HCT116 (cell line): ENCODE measurements around the gene DYNLT3. TPM values are rescaled to one million over a fixed set of nuclear protein-coding genes. Genes with fewer than 3 reads are reported as not detected.

Experiments
- ATAC-seq: fragments of 200-7000 bp; cut with Tn5 transposase; 2 replicates; pipeline ENCODE4 v1.9.1; 2020; ENCODE audit warnings: mild to moderate bottlenecking, moderate library complexity
- BruUV-seq: library from RNA; stranded (reverse); fragments of 400-500 nt; replicated peaks from 2 replicates; lab custom pipeline; 2021; lab: Mats Ljungman, UMichigan
- CTCF ChIA-PET: fragments of 300-600 bp; sonication (Branson Sonifier 250); formaldehyde crosslinking; loops from one replicate; lab custom pipeline; 2021; ENCODE audit warnings: antibody characterized with exemption; lab: Charles Lee
- POLR2A ChIA-PET: fragments of 300-600, 350-600 bp; sonication (Branson Sonifier 250); formaldehyde crosslinking; loops from one replicate; lab custom pipeline; 2021; ENCODE audit warnings: antibody characterized with exemption; lab: Charles Lee
- RAD21 ChIA-PET, 2 experiments: fragments of 300-600 bp; sonication (Branson Sonifier 250); formaldehyde crosslinking; loops; one replicate each; lab custom pipeline; 2023; ENCODE audit warnings: low total read pairs in 2 of 2; ENCODE audit not compliant: uncharacterized antibody in 2 of 2, unreplicated experiment in 2 of 2, low non-redundant PET in 1 of 2; lab: Charles Lee
- DNase-seq: peaks from one replicate; pipeline ENCODE4 v3.0.0-alpha.2; 2010; ENCODE audit warnings: low read depth, low spot score
- H2AFZ ChIP-seq: fragments of 200-600 bp; shearing (Covaris generic), sonication (generic); 2 replicates; pipeline ENCODE4 v1.6.1; 2017; ENCODE audit warnings: low read depth, mixed run types, mixed read lengths, antibody characterized with exemption, low read length; ENCODE audit not compliant: poor library complexity, severe bottlenecking
- H3K27ac ChIP-seq: 2 replicates; pipeline ENCODE4 v1.5.1; 2012; ENCODE audit warnings: low read depth, low read length
- H3K27me3 ChIP-seq: fragments of 200-600 bp; sonication (generic); 2 replicates; pipeline ENCODE4 v1.6.1; 2016; ENCODE audit warnings: mixed run types, low read length, mixed read lengths; ENCODE audit not compliant: insufficient read depth
- H3K36me3 ChIP-seq, 2 experiments: fragments of 200-500 bp in 1 of 2; fragments of 200-600 bp in 1 of 2; sonication (Bioruptor generic) in 1 of 2; sonication (generic) in 1 of 2; 2 replicates each; pipeline versions ENCODE4 v1.5.1 to v1.6.1; 2014 to 2016; ENCODE audit warnings: low read length in 2 of 2, inconsistent platforms in 1 of 2, mixed read lengths in 1 of 2, mixed run types in 1 of 2; ENCODE audit not compliant: insufficient read depth in 2 of 2, control insufficient read depth in 1 of 2
- H3K4me1 ChIP-seq, 2 experiments: fragments of 200-600 bp in 1 of 2; sonication (generic) in 1 of 2; 2 replicates each; pipeline versions ENCODE4 v1.5.1 to v1.6.1; 2012 to 2017; ENCODE audit warnings: low read length in 2 of 2, inconsistent platforms in 1 of 2, mild to moderate bottlenecking in 1 of 2, mixed read lengths in 1 of 2, mixed run types in 1 of 2, moderate library complexity in 1 of 2; ENCODE audit not compliant: insufficient read depth in 2 of 2, control insufficient read depth in 1 of 2
- H3K4me2 ChIP-seq: fragments of 200-600 bp; sonication (generic); 2 replicates; pipeline ENCODE4 v1.6.1; 2017; ENCODE audit warnings: mixed run types, low read length, mixed read lengths
- H3K4me3 ChIP-seq, 2 experiments: fragments of 200-600 bp in 1 of 2; sonication (generic) in 1 of 2; replicated peaks in 1 of 2; 2 replicates each; pipeline ENCODE4 v1.5.1; 2011 to 2016; ENCODE audit warnings: low read length in 2 of 2, control low read depth in 1 of 2, low read depth in 1 of 2, mild to moderate bottlenecking in 1 of 2, mixed read lengths in 1 of 2, mixed run types in 1 of 2
- H3K79me2 ChIP-seq: fragments of 200-600 bp; sonication (generic); 2 replicates; pipeline ENCODE4 v1.6.1; 2017; ENCODE audit warnings: mild to moderate bottlenecking, mixed run types, low read length, moderate library complexity, mixed read lengths; ENCODE audit not compliant: insufficient read depth
- H3K9ac ChIP-seq: fragments of 200-600 bp; sonication (generic); 2 replicates; pipeline ENCODE4 v1.6.1; 2016; ENCODE audit warnings: low read length, mixed read lengths
- H3K9me2 ChIP-seq: fragments of 200-600 bp; sonication (generic), shearing (Covaris generic); 2 replicates; pipeline ENCODE4 v1.6.1; 2017; ENCODE audit warnings: mixed run types, mild to moderate bottlenecking, moderate library complexity; ENCODE audit not compliant: insufficient read depth
- H3K9me3 ChIP-seq, 2 experiments: fragments of 200-500 bp in 1 of 2; fragments of 200-600 bp in 1 of 2; sonication (Bioruptor generic) in 1 of 2; sonication (generic) in 1 of 2; 2 replicates each; pipeline ENCODE4 v1.6.1; 2014 to 2017; ENCODE audit warnings: low read length in 2 of 2, mixed read lengths in 2 of 2, inconsistent platforms in 1 of 2, low read depth in 1 of 2, mild to moderate bottlenecking in 1 of 2, mixed run types in 1 of 2, moderate library complexity in 1 of 2; ENCODE audit not compliant: control insufficient read depth in 1 of 2, insufficient read depth in 1 of 2
- H4K20me1 ChIP-seq: fragments of 200-600 bp; sonication (generic), shearing (Covaris generic); 2 replicates; pipeline ENCODE4 v1.6.1; 2017; ENCODE audit warnings: mixed run types, mild to moderate bottlenecking, moderate library complexity; ENCODE audit not compliant: insufficient read depth
- ATF3 ChIP-seq: IDR thresholded peaks from 2 replicates; pipeline ENCODE4 v1.6.1; 2012
- CBX3 ChIP-seq: IDR thresholded peaks from 2 replicates; pipeline ENCODE4 v1.6.1; 2012; ENCODE audit warnings: low read depth
- CEBPB ChIP-seq: IDR thresholded peaks from 2 replicates; pipeline ENCODE4 v1.6.1; 2012; ENCODE audit warnings: low read depth
- EGR1 ChIP-seq: IDR thresholded peaks from 2 replicates; pipeline ENCODE4 v1.6.1; 2012; ENCODE audit warnings: low read depth
- ELF1 ChIP-seq: IDR thresholded peaks from 2 replicates; pipeline ENCODE4 v1.6.1; 2012; ENCODE audit warnings: low read depth, borderline replicate concordance
- EZH2 ChIP-seq: fragments of 200-600 bp; sonication (generic); IDR thresholded peaks from 2 replicates; pipeline ENCODE4 v1.6.1; 2017; ENCODE audit warnings: antibody characterized with exemption, mixed run types
- EZH2phosphoT487 ChIP-seq: fragments of 200-600 bp; IDR thresholded peaks from 2 replicates; pipeline ENCODE4 v1.6.1; 2018; ENCODE audit warnings: antibody characterized with exemption, borderline replicate concordance
- JUND ChIP-seq: IDR thresholded peaks from 2 replicates; pipeline ENCODE4 v1.6.1; 2012
- MAX ChIP-seq: IDR thresholded peaks from 2 replicates; pipeline ENCODE4 v1.6.1; 2012
- POLR2AphosphoS5 ChIP-seq: IDR thresholded peaks from 2 replicates; pipeline ENCODE4 v1.6.1; 2011; ENCODE audit warnings: mild to moderate bottlenecking, low read depth, low read length, moderate library complexity
- RAD21 ChIP-seq: IDR thresholded peaks from 2 replicates; pipeline ENCODE4 v1.6.1; 2012; ENCODE audit warnings: low read depth, mild to moderate bottlenecking
- REST ChIP-seq: IDR thresholded peaks from 2 replicates; pipeline ENCODE4 v1.6.1; 2012; ENCODE audit warnings: low read depth
- SIN3A ChIP-seq: IDR thresholded peaks from 2 replicates; pipeline ENCODE4 v1.6.1; 2012; ENCODE audit warnings: low read depth
- SP1 ChIP-seq: IDR thresholded peaks from 2 replicates; pipeline ENCODE4 v1.6.1; 2012; ENCODE audit warnings: low read depth
- SRF ChIP-seq: IDR thresholded peaks from 2 replicates; pipeline ENCODE4 v1.6.1; 2012; ENCODE audit warnings: low read depth
- TCF7L2 ChIP-seq: IDR thresholded peaks from 2 replicates; pipeline ENCODE4 v1.7.0; 2011; ENCODE audit warnings: borderline replicate concordance, inconsistent platforms; ENCODE audit not compliant: insufficient read depth, insufficient read length; ENCODE audit errors: extremely low read depth
- YY1 ChIP-seq: IDR thresholded peaks from 2 replicates; pipeline ENCODE4 v1.6.1; 2011; ENCODE audit warnings: low read length, low read depth, moderate library complexity, mild to moderate bottlenecking; ENCODE audit not compliant: insufficient replicate concordance; ENCODE audit errors: extremely low read depth
- ZBTB33 ChIP-seq: IDR thresholded peaks from 2 replicates; pipeline ENCODE4 v1.6.1; 2011; ENCODE audit warnings: mild to moderate bottlenecking, low read length, moderate library complexity; ENCODE audit not compliant: insufficient replicate concordance; ENCODE audit errors: extremely low read depth
- ZFX ChIP-seq: fragments of 450-650 bp; IDR thresholded peaks from 2 replicates; pipeline ENCODE4 v1.6.1; 2017
- ZNF274 ChIP-seq: fragments of 200-500 bp; sonication (Bioruptor generic); IDR thresholded peaks from 2 replicates; pipeline ENCODE4 v1.6.1; 2014; ENCODE audit warnings: mild to moderate bottlenecking, low read depth, low read length, inconsistent platforms
- intact Hi-C: fragments of 100-400 bp; cut with micrococcal nuclease; formaldehyde crosslinking; loops from 2 replicates; pipeline ENCODE4 v1.10.0; 2022
- total RNA-seq: library from RNA; stranded (reverse); gene quantifications from one replicate; pipeline ENCODE4 v1.2.1, GENCODE V29; 2021; ENCODE audit not compliant: unreplicated experiment

DYNLT3 gene
- total RNA-seq, 1 experiment from 2014 or later: 20.9 TPM

- DNase-seq (no peak), ATAC-seq (no peak)
- no TSS peak for BruUV-seq
- no peak overlapping the region for H3K4me3 ChIP-seq
- ChIA-PET RAD21 (no interaction called here), CTCF (interaction anchor here (1.5 kb wide), 1 partner anchor 10 kb away, joined by 5 read pairs; no protein-coding TSS in a partner anchor), POLR2A (no interaction called here)
- H3K4me2 ChIP-seq: no peak overlapping the region
- H3K4me1 ChIP-seq: no peaks in the 10 kb centered on the region
- no peaks in the 10 kb centered on the region for H3K36me3 ChIP-seq
- no peaks in the 10 kb centered on the region for H3K79me2 ChIP-seq
- no peak overlapping the region for H3K9ac ChIP-seq
- H3K9me3 ChIP-seq: no peaks in the 10 kb centered on the region
- no peaks in the 10 kb centered on the region for H4K20me1 ChIP-seq
- no peaks in the 10 kb centered on the region for H3K27me3 ChIP-seq
- no peak for TF ChIP-seq CEBPB
- no peak for TF ChIP-seq CBX3
- no peak for TF ChIP-seq SP1
- no peak for TF ChIP-seq MAX
- no peak for TF ChIP-seq ATF3
- TF ChIP-seq ZFX: no peak
- no peak for TF ChIP-seq REST
- TF ChIP-seq JUND: no peak
- no peak for TF ChIP-seq ELF1
- TF ChIP-seq SRF: no peak
- TF ChIP-seq YY1: no peak
- TF ChIP-seq RAD21: no peak
- no peak for TF ChIP-seq POLR2AphosphoS5
- no peak for TF ChIP-seq EZH2
- no peak for TF ChIP-seq ZBTB33
- TF ChIP-seq EZH2phosphoT487: no peak
- TF ChIP-seq TCF7L2: no peak
- no peak for TF ChIP-seq SIN3A
- TF ChIP-seq EGR1: no peak
- TF ChIP-seq ZNF274: no peak
- H3K27ac ChIP-seq: no peak overlapping the region
- H3K9me2 ChIP-seq: no peaks in the 10 kb centered on the region
- H2AFZ ChIP-seq: no peak overlapping the region
- intact Hi-C loops: no loop called here
Measured at GRCh38 chrX:37834937-37835336, 12.4 kb downstream of the DYNLT3 start.
